NCI-H1417 (cell line): ENCODE data around the gene ZKSCAN3.
"Not testable (repeated sequence)": the region's sequence is repeated elsewhere in the genome, so short reads cannot be mapped to it uniquely, and the experiment has no call there.

Experiments used
- DNase-seq, 3 experiments: peaks; one replicate each; lab custom pipeline; 2025; lab: John Stamatoyannopoulos, UW

ZKSCAN3 gene

GRCh38 chr6:28343898-28344677, 5.7 kb upstream of the ZKSCAN3 start:
- no peak for DNase-seq

- no peak for DNase-seq
These were observed 4.5 kb upstream of the ZKSCAN3 start for GRCh38 chr6:28345201-28345600.

GRCh38 chr6:28347119-28347518, 2.6 kb upstream of the ZKSCAN3 start:
- DNase-seq, result no peak

- DNase-seq, result no peak
These were observed 329 bp upstream of the ZKSCAN3 start for GRCh38 chr6:28349344-28349891.

- DNase-seq, result no peak
These were observed 1.3 kb downstream of the ZKSCAN3 start for GRCh38 chr6:28351087-28351486.

GRCh38 chr6:28351493-28351925, 1.8 kb downstream of the ZKSCAN3 start:
- no peak for DNase-seq

- no peak for DNase-seq
These were observed 3.6 kb downstream of the ZKSCAN3 start for GRCh38 chr6:28353356-28353755.

GRCh38 chr6:28353981-28354676, 4.4 kb downstream of the ZKSCAN3 start:
- peak in 2 of 3 experiments; percentile 4 to 29 for DNase-seq

- DNase-seq, result no peak
These were observed 5.2 kb downstream of the ZKSCAN3 start for GRCh38 chr6:28354688-28355554.

- peak; percentile 74 to 91 (median 86) for DNase-seq
These were observed 6.3 kb downstream of the ZKSCAN3 start for GRCh38 chr6:28355743-28356665.

GRCh38 chr6:28356666-28357020, 6.9 kb downstream of the ZKSCAN3 start:
- no peak for DNase-seq

- DNase-seq, result no peak
These were observed 7.3 kb downstream of the ZKSCAN3 start for GRCh38 chr6:28357036-28357435.

GRCh38 chr6:28359562-28359961, 9.8 kb downstream of the ZKSCAN3 start:
- not testable (repeated sequence) for DNase-seq

- DNase-seq, result no peak
These were observed 11.2 kb downstream of the ZKSCAN3 start for GRCh38 chr6:28360961-28361360.

GRCh38 chr6:28365590-28365989, 15.8 kb downstream of the ZKSCAN3 start:
- DNase-seq, result not testable (repeated sequence)

GRCh38 chr6:28368522-28368921, 18.8 kb downstream of the ZKSCAN3 start:
- DNase-seq, result no peak

GRCh38 chr6:28369463-28369862, 19.7 kb downstream of the ZKSCAN3 start:
- DNase-seq, result no peak

GRCh38 chr6:28370440-28370839, 20.7 kb downstream of the ZKSCAN3 start:
- no peak for DNase-seq

- DNase-seq, result no peak
These were observed 21.5 kb downstream of the ZKSCAN3 start for GRCh38 chr6:28371280-28371679.

- DNase-seq, result no peak
These were observed 22.1 kb downstream of the ZKSCAN3 start for GRCh38 chr6:28371706-28372451.
